Gastrocnemius medialis (tissue), 4 donors: Measurements from ENCODE around the gene BRF1. TPM values are rescaled to one million over a fixed set of nuclear protein-coding genes. Genes with fewer than 3 reads are reported as not detected.

Experiments
- ATAC-seq, 2 donors: fragments of 150-250 bp; one replicate each; pipeline ENCODE4 v1.9.1; 2016
- DNase-seq, 2 donors: peaks; one replicate each; pipeline ENCODE4 v3.0.0-alpha.2; 2019
- H3K27ac ChIP-seq, 4 donors: fragments of 200-600 bp; sonication (generic); 1 replicate in 1 of 4; 2 replicates in 3 of 4; pipeline ENCODE4 v1.5.1; 2016 to 2018; ENCODE audit warnings: mild to moderate bottlenecking in 2 of 4, moderate library complexity in 1 of 4
- H3K27me3 ChIP-seq, 3 donors: fragments of 200-600 bp; sonication (generic) in 2 of 3; 1 replicate in 1 of 3; 2 replicates in 2 of 3; pipeline versions ENCODE4 v1.5.1 to v1.6.0; 2016 to 2019; ENCODE audit warnings: mild to moderate bottlenecking in 1 of 3, moderate library complexity in 1 of 3
- H3K36me3 ChIP-seq, 2 donors: fragments of 200-600 bp; sonication (generic) in 1 of 2; one replicate each; pipeline ENCODE4 v1.5.1; 2017 to 2018
- H3K4me1 ChIP-seq, 2 donors: fragments of 200-600 bp; sonication (generic) in 1 of 2; one replicate each; pipeline ENCODE4 v1.5.1; 2016 to 2017; ENCODE audit warnings: mild to moderate bottlenecking in 2 of 2
- H3K4me3 ChIP-seq, 4 donors: fragments of 200-600 bp; sonication (generic) in 3 of 4; 1 replicate in 1 of 4; 2 replicates in 3 of 4; pipeline ENCODE4 v1.5.1; 2016 to 2019; ENCODE audit warnings: mild to moderate bottlenecking in 2 of 4
- H3K9me3 ChIP-seq, 3 donors: fragments of 200-600 bp; sonication (generic) in 2 of 3; 1 replicate in 1 of 3; 2 replicates in 2 of 3; pipeline ENCODE4 v1.5.1; 2016 to 2019
- POLR2A ChIP-seq, 2 donors: fragments of 450-650 bp; IDR thresholded peaks; one replicate each; pipeline ENCODE4 v1.6.1; 2017; ENCODE audit warnings: antibody characterized with exemption in 2 of 2, mild to moderate bottlenecking in 2 of 2, moderate library complexity in 2 of 2
- in situ Hi-C, 4 donors: fragments of 200-750 bp; cut with MboI; loops; one replicate each; pipeline versions ENCODE4 v1.15.0 to v1.8.0; 2017; ENCODE audit warnings: low sequenced_read_pairs in 4 of 4
- intact Hi-C: fragments of 100-400 bp; cut with DNase I; formaldehyde crosslinking; loops from one replicate; pipeline ENCODE4 v1.15.1; 2023; ENCODE audit warnings: low total_unique reads
- total RNA-seq, 4 donors: library from RNA; depleted of rRNA; stranded (reverse); fragments of >200 nt; gene quantifications; one replicate each; pipeline versions ENCODE4 v1.1.0 to v1.2.3, GENCODE V29; 2016
- TF ChIP-seq, protein P1 (sequence below), 5 experiments: fragments of 450-650 bp in 3 of 5; fragments of 200-600 bp in 2 of 5; sonication (generic) in 2 of 5; IDR thresholded peaks in 4 of 5; conservative IDR thresholded peaks in 1 of 5; 1 replicate in 4 of 5; 2 replicates in 1 of 5; pipeline ENCODE4 v1.5.1; 2016 to 2019; ENCODE audit warnings: antibody characterized with exemption in 5 of 5, mild to moderate bottlenecking in 3 of 5, moderate library complexity in 3 of 5

Gene BRF1
- total RNA-seq, 4 donors from 2014 or later: 19.5 to 27.4 (median 21.4) TPM

DNA sequence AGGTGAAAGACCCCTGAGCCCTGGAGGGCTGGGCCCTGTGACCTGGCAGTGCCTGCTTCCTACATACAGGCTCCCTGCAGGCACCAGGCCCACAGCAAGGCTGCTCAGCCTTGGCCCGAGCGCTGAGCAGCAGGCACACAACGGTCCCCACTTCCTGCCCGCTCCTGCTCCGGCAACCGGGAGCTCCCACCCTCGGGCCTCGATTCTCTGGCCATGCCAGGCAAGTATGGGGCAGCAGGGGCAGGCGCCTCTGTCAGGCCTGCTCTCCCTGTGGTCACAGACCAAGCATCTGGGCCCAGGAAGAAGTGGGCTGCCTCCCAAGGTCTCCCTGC is 89.1 kb downstream of the BRF1 start:
- intact Hi-C loops (no loop called here), in situ Hi-C loops (loop anchor here in 1 of 4 donors (25.0 kb wide), 1 partner anchor 126 kb away; no protein-coding TSS in a partner anchor)
- Histone ChIP-seq H3K9me3 (no peaks in the 10 kb centered on the region), H3K4me1 (peaks cover 4 to 7% of the 10 kb centered on the region in 2 donors), H3K36me3 (peaks cover 0 to 14% of the 10 kb centered on the region in 2 donors), H3K4me3 (no peak overlapping the region), H3K27me3 (no peaks in the 10 kb centered on the region), H3K27ac (no peak overlapping the region)
- ATAC-seq (no peak), DNase-seq (no peak)
- TF ChIP-seq, protein P1, sequence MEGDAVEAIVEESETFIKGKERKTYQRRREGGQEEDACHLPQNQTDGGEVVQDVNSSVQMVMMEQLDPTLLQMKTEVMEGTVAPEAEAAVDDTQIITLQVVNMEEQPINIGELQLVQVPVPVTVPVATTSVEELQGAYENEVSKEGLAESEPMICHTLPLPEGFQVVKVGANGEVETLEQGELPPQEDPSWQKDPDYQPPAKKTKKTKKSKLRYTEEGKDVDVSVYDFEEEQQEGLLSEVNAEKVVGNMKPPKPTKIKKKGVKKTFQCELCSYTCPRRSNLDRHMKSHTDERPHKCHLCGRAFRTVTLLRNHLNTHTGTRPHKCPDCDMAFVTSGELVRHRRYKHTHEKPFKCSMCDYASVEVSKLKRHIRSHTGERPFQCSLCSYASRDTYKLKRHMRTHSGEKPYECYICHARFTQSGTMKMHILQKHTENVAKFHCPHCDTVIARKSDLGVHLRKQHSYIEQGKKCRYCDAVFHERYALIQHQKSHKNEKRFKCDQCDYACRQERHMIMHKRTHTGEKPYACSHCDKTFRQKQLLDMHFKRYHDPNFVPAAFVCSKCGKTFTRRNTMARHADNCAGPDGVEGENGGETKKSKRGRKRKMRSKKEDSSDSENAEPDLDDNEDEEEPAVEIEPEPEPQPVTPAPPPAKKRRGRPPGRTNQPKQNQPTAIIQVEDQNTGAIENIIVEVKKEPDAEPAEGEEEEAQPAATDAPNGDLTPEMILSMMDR (IDR thresholded peaks at IDR 0.05 in 4 of 5, conservative IDR thresholded peaks at IDR 0.05 in 1 of 5): no peak
- TF ChIP-seq POLR2A (IDR thresholded peaks at IDR 0.05): no peak

DNA sequence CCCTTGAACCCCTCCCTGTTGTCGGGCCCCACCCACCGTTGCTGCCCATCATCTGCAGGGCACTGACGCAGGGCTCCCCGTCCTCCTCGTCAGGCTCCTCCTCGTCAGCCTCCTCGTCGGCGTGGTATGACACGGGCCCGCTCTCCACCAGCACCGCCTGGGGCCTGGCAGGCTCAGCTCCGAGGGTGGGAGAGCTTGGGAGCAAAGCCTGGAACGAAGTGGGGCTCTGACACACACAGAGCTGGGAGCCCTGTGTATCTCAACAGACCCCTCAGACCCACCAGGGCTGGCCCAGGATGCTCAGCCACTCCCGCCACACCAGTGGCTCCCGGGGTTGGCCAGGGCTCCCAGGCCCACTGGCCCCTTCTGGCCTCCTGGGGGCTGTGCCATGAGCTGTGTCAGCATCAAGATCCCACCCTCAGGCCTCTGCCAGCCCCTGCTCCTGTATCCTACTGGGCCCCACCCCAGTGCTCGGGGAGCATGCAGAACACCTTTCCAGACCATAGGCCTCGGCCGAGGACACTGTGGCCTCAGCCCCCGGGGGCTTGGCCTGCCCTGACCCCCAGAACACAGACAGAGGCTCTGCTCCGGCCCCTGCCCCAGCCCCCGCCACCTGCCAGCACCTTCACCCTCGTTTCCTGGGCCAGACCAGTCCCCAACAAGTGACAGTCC is 89.6 kb downstream of the BRF1 start:
- peaks cover 0 to 12% of the 10 kb centered on the region in 2 donors for H3K36me3 ChIP-seq
- DNase-seq (no peak), ATAC-seq (no peak)
- peaks cover 4 to 7% of the 10 kb centered on the region in 2 donors for H3K4me1 ChIP-seq
- no peak overlapping the region for H3K27ac ChIP-seq
- no peak overlapping the region for H3K4me3 ChIP-seq
- H3K9me3 ChIP-seq: no peaks in the 10 kb centered on the region
- no peak for TF ChIP-seq POLR2A (IDR thresholded peaks at IDR 0.05)
- TF ChIP-seq, protein P1 (IDR thresholded peaks at IDR 0.05 in 4 of 5, conservative IDR thresholded peaks at IDR 0.05 in 1 of 5): no peak
- in situ Hi-C loops (loop anchor here in 1 of 4 donors (25.0 kb wide), 1 partner anchor 126 kb away; no protein-coding TSS in a partner anchor), intact Hi-C loops (no loop called here)
- no peaks in the 10 kb centered on the region for H3K27me3 ChIP-seq

DNA sequence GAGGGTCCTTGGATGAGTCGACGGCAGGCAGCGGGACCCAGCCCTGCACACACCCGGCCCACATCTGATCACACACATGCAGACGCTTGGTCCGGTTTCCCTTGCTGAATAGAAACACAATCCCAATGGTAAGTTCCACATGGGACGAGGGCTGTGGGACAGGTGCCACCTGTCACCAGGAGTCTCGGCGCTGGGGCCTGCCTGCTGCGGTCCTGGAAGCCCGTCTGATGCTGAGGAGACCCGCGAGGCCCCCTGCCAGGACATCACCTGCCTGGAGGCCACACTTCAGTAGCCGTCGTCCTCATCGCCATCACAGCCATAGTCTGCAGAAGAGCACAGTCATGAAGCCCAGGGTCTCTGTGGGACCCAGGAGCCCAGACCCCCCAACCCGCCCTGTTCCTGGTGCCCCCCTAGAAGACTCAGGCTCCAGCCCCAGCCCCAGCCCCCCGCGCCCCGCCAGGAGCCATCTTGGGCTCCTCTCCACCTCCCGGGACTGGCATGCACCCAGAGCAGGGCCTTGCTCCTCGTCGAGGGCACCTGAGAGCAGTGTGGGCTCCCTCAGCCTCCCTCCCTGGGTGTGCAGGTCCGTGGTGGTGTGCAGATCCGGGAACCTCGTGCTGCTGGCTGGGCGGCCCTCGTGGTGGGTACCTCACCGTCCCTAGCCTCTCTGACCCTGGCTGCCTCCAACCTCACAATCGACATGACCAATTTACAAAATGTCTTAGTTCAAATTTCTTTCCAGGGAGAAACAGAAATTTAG is 90.4 kb downstream of the BRF1 start:
- DNase-seq (no peak), ATAC-seq (no peak)
- peaks cover 7 to 8% of the 10 kb centered on the region in 2 donors for H3K4me1 ChIP-seq
- H3K9me3 ChIP-seq: no peaks in the 10 kb centered on the region
- no peak overlapping the region for H3K27ac ChIP-seq
- intact Hi-C loops (no loop called here), in situ Hi-C loops (loop anchor here in 1 of 4 donors (25.0 kb wide), 1 partner anchor 127 kb away; no protein-coding TSS in a partner anchor)
- H3K4me3 ChIP-seq: no peak overlapping the region
- TF ChIP-seq, protein P1 (IDR thresholded peaks at IDR 0.05 in 4 of 5, conservative IDR thresholded peaks at IDR 0.05 in 1 of 5): no peak
- no peaks in the 10 kb centered on the region for H3K27me3 ChIP-seq
- H3K36me3 ChIP-seq: peaks cover 0 to 12% of the 10 kb centered on the region in 2 donors

DNA sequence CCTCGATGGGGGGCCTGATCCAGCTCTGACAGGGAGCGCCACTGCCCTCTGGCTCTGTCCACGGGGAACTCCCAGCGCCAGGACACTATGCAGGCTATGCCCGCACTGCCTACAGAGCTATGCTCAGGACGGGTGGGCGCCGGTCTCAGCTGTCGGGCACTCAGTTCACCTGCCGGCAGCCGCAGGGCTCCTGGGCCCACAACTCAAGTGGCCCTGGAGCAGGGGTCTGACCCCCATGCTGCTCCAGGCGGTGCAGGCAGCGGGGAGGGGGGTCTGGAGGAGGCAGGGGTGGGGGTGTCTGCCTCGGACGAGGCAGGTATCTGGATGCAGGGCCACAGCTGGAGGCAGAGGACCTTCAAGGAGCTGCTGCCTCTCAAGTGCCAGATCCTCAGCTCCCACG is 91.2 kb downstream of the BRF1 start:
- TF ChIP-seq, protein P1 (IDR thresholded peaks at IDR 0.05 in 4 of 5, conservative IDR thresholded peaks at IDR 0.05 in 1 of 5): no peak
- no peak for TF ChIP-seq POLR2A (IDR thresholded peaks at IDR 0.05)
- no peak overlapping the region for H3K4me3 ChIP-seq
- H3K27ac ChIP-seq: no peak overlapping the region
- H3K36me3 ChIP-seq: peaks cover 0 to 12% of the 10 kb centered on the region in 2 donors
- no peak for ATAC-seq
- H3K4me1 ChIP-seq: peaks cover 7 to 16% of the 10 kb centered on the region in 2 donors
- intact Hi-C loops (no loop called here), in situ Hi-C loops (loop anchor here in 1 of 4 donors (25.0 kb wide), 1 partner anchor 128 kb away; no protein-coding TSS in a partner anchor)
- DNase-seq: no peak
- no peaks in the 10 kb centered on the region for H3K27me3 ChIP-seq
- H3K9me3 ChIP-seq: no peaks in the 10 kb centered on the region
